ENCODE results near the gene KLF13.

KLF13 gene

DNA sequence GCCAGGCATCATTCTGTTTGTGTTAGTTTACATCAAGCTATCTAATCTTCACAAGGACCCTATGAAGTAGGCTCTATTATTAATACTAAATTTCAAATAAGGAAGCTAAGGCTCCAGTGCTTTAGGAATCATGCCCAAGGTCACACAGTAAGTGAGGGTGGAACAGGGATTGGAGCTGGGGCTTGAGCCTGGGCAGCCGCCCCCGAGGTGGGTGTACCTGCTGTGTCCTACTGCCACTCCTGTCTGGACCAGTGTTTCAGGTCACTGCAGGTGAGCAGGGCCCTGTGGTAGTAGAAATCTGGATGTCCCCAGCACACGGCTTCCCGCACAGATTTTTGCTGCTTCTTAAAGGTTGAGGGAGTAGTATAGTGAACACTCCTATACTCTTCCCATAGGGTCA lies 6.5 kb downstream of the KLF13 start:
- no peak for DNase-seq (ENCODE audit: low read depth)

DNA sequence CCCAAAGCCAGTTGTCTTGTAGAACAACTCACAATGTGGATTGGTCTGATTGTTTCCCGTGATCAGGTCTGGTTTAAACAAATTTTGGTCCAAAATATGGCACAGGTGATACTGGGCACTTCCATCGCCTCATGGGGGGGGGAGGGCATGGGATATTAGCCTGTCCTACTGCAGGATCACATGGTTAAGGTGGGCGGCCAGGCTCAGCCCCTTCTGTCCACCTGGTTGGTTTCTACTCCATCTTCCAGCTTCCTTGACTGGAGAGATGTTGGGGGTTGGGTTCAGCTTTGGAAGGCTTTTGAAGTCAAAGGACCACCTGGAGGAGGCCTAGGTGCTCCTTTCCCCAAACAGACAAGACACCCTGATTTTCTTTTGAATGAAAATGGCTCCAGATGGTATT lies 7.2 kb downstream of the KLF13 start:
- no peak for DNase-seq (ENCODE audit: low read depth)

DNA sequence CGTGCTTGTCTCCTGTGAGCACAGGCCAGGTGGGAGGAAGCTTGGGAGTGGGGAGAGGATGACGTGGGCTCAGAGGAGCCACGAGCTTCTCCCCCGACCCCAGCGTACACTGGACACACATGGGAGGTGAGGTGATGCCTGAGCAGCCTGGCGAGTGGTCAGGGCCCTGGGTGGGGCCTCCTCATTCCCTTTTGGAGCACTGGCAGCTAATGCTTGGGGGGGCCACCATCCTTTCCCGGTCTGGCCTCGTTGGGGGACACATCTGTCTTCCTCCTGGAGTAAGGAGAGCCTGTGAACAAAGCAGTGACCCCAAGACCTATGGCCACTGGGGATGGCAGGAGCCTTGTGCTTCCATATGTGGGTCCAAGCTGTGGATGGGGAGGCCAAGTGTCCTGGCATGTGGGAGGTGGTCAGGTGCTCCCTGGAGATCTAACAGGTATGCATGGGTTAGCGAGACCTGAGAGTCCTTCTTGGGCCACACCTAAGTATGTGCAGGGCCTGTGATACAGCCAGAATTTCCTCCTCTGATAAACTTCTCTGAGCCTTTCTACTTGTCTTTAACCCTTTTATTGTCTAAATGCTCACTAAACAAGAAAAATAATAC lies 9.5 kb downstream of the KLF13 start:
- DNase-seq (ENCODE audit: low read depth), result no peak

DNA sequence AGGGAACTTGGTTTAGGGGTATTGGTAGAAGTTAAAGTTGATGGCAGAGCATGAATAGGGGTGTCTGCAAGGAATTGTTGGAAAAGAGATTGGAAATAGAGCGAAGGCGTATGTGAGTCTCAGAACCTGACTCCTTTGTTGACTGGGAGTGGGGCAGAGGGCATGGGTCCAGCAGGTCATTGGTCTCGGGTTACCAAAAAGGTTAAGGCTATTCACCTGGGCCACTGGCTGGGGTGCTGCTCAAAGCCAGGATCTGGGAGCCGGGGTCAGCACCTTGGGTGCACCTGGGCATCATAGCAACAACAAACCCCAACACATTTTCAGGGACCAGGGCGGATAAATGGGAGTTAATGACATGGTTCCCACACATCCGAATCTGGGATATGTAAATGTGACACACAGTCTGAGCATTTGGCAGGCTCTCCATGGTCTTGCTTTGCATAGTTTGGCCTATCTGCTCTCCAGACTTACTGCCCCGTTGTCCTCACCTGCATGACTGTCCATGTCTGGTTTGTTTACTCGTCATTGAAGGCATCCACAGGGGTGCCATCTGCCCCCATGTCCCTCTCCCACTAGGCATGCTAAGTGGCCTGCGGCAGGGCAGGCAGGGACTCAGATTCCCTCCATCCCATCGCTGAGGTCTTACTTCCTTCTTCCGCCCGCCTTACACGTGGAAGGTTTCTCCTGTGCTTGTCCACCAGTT lies 10.1 kb downstream of the KLF13 start:
- no peak for DNase-seq (ENCODE audit: low read depth)

DNA sequence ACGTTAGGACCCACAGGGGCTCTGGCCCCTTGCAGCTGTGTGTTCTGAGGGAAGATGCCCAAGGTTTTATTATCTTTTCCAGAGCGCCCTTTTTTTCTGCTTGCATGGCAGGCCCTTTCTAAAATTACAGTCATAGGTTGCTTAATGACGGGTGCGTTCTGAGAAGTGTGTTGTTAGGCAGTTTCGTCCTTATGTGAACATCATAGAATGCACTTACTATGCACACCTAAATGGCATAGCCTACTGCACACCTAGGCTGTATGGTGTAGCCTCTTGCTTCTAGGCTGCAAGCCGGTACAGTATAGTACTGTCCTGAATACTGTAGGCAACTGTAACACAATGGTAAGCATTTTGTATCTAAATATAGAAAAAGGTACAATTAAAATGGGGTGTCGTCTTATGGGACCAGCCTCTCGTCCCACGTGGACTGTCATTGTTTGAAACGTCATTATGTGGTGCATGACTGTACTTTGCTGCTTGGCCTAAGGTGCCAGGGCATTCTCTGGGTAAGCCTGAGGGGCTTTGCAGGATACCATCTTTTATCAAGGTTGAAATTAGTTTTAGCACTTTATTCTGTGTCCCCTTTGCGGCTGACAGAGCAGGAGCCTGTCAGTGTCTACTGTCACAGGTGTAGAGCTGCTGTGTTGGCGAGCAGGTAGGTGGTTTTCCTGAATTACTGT lies 10.9 kb downstream of the KLF13 start:
- DNase-seq (ENCODE audit: low read depth), result no peak

DNA sequence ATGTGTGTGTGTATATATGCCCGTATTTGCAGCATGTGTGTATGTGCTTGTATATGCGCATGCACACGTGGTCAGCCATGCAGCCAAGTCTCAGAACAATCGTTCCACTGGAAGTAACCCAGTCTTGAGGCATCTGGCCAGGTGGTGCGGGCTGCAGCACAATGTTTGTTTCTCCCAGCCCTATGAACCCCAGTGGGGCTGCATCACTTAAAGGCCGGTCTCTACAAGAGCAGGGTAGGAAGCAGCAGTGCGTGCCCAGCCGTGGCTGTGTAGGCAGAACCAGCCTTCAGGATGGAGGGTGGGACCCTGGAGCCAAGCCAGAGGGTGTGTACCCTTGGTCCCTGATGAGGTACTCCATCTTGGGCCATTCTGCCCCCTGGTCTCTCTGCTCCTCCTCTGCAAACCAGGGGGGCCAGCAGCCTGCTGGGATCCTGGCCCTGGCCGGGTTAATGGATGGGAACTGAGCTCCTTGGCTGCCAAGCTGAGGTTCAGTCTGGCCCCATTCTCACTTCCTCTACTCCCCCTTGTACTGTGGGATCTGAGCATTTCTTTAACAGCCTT lies 11.8 kb downstream of the KLF13 start:
- DNase-seq (ENCODE audit: low read depth), result no peak

DNA sequence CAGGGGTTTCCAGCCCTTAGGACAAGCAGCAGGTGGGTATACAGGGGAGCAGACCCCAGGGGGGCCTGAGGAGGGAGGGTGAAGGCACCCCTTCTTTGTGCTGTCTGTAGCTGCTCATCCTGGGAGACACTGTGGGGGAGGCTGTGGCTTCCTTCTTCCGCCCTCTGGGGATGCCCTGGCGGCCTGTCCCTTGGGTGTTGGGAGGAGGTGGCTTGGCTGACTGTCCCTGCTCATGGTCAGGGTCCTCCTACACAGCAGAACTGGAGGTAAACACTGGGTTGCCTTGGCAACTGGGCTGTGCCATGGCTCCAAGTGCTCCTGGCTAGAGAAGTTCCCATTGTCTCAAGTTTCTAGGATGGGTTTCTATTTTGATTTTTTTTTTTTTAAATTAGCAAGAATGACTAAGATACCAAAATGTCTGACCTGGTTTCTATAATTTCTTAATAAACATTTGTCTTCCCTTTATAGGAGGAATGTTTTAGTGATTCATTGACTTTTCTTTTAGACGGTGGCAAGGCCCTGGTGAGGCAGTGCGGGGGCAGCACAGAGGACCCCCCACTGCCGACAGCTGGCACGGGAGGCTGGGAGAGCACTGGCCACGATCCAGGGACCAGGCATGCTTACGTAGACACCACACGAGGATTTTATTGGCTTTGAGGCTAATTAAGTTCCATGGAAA lies 12.4 kb downstream of the KLF13 start:
- DNase-seq (ENCODE audit: low read depth), result no peak

DNA sequence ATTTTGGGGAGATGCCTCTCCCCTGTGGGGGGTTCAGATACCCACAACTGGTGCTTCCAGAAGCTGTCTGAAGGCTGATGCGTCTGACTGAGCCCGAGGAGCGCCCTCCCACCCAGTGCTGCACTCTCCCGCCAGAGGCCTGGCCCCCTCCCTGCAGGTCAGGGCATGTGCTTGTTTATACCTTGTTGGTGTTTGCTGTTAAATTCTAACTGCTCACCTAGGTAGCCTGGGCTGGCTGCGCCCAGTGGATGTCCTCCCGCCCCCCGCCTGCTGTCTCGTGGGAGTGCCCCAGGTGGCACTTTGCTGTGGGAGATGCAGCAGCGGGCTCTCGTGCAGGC lies 12.9 kb downstream of the KLF13 start:
- no peak for DNase-seq (ENCODE audit: low read depth)

DNA sequence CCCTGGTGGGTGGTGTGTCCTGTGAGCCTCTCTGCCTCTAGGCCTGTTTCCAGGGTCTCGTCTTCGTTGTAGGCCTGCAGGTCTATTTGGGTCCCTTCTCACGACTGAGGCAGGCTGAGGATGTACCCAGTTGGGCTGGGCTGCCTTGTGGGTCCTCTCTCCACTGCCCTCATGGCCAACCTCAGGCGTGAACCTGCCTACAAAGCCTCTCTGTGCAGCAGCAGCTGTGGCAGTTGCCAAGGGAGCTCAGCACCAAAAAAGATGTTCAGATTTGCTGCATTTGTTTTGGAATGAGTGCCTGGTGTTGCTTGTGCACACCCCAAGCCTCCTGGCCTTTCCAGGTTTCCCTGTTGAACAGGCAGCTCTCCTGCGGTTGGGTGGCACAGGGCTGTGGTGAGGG lies 13.4 kb downstream of the KLF13 start:
- DNase-seq (ENCODE audit: low read depth), result no peak

DNA sequence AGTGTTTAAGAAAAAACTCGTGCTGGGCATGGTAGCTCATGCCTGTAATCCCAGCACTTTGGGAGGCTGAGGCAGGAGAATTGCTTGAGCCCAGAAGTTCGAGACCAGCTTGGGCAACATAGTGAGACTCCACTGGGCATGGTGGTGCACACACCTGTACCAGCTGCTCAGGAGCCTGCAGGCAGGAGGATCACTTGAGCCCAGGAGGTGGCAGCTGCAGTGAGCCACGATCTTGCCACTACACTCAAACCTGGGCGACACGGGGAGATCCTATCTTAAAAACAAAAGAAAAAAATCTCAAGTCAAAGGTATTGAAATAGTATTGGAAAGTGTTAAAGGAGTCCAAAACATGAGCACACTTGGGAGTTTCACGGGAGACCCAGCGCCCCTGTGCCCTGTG lies 14.0 kb downstream of the KLF13 start:
- DNase-seq (ENCODE audit: low read depth), result no peak

DNA sequence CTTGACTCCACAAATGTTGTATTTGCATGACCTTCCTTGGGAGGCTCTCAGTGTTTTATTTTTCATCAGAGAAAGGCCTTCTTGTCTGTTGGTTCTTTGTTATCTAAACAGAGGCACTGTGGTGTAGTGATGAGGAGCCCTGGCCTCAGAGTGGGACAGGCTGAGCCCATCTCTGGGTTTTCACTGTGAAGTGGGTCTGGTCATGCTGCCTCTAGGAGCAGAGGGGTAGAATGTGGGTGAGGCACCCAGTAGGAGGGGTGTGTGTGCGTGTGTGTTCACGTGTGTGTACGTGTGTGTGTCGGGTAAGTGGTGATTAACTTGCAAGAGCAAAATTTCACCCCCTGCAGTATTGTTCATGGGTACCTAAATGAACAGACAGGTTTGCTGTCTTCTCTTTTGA lies 14.4 kb downstream of the KLF13 start:
- no peak for DNase-seq (ENCODE audit: low read depth)

DNA sequence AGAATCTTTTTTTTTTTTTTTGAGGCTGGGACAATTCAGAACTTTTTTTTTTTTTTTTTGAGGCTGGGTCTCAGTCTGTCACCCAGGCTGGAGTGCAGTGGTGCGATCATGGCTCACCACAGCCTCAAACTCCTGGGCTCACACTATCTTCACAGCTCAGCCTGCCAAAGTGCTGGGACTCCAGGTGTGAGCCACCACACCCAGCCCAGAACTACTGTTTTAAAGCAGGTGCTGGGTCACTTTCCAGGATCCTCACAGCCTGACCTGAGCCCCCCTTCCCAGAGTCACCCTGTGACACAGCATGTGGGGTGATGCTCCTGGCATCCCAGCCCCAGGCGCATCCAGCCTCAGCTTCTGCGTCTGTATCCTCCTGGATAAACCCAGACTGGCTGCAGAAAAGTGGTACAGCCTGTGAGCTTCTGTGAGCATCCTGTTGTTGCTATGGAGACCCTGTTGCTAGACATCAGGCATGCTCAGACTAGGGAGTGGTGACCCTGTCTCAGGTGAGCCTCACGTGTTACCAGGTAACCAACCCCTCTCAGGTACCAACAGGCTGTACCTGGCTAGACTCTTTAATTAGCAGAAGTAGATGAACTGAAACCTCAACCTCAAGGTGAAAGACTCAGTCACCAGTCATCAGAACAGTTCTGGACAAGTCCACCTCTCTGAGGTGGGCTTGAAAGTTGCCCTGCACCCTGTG lies 15.0 kb downstream of the KLF13 start:
- no peak for DNase-seq (ENCODE audit: low read depth)

DNA sequence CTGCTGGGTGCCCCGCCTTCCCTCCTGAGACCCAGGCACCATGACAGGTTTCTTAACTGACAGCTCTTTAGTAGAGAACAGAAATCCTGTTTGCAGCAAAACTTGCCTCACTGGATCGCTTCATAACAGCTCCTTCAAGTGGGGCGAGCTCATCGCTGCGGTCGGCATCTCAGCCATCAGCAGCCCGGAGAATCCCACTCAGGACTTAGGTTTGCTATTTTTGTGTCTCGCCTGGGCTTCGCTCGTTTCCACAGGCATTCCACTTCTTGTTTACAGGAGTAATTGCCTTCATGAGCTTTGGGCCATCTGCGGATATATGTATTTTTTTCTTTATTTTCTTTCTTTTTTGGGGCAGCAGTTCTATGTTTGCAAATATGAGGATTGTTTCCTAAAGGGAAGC lies 15.7 kb downstream of the KLF13 start:
- DNase-seq (ENCODE audit: low read depth), result no peak

DNA sequence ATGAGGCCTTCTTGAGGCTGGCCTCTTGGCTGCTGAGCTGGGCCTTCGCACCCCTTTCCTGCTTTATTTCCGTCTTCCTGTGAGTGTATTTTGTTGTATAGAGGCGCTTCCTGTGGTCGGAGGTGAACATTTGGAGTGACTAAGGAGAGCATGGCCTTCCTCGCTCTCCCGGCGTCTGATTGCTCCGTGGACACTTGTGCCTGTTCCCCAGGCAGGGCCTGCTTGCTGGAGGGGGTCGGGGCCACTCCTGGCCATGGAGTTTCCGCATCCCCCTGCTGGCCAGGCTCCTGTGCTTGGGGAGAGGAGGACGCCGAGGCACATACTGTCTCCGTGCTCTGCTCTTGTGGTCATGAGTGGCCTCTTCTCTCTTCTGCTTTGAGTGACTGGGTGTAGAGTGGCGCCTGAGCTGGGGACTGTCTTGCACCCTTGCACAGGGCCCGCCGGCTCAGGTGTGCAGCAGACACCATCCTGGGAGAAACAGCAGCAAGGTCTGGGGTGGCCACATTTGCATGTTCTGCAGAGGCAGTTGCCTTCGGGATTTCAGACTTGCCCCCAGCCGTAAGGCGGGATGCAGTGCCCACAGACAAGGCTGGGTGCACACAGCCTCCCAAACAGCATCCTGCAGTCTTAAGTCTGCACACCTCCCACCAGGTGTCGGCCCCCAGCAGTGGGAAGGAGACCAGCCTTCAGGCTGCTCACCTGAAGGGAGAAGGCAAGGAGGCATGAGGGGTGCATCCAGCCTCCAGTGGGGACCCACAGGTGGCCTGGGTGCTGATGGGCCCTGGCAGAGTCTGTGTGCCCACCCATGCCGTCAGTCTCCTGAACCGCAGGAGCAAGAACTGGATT lies 16.4 kb downstream of the KLF13 start:
- DNase-seq (ENCODE audit: low read depth), result no peak

DNA sequence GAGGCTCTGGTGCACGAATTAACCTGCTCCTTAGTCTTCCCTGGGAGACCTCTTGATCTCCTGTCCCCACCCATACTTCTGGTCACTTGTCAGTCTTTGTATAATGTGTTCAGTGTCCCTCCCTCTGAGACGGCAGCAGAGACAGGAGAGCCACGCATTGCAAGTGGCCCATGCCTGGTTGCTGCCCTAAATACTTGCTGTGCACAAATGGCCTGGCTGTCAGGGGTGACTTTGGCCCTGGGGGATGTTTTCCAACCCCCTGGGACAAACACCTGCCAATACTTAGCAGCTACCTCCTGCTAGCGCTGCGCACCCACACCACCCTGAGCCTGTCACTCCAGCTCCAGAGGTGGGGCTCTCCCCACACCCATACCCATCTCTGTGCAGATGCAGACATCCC lies 17.2 kb downstream of the KLF13 start:
- DNase-seq (ENCODE audit: low read depth), result no peak

DNA sequence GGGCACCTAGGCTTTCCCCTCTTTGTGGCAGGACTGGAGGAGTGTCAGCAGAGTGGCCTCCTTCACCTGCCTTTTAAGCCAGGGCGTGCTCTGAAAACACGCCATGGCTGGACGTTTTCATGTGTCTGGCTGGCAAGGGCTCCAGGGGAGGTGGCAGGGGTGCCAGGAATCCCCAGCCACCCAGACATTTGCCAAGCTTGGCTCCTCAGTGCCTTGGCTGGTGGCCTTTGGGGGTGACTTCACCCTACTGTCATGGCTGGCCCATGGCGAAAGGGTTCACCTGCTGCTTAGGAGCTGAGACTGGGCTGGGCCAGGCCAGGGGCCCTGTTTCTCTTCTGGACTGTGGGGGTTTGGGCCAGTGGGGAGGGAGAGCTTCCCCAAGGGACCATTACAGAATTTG lies 17.6 kb downstream of the KLF13 start:
- DNase-seq (ENCODE audit: low read depth), result no peak

DNA sequence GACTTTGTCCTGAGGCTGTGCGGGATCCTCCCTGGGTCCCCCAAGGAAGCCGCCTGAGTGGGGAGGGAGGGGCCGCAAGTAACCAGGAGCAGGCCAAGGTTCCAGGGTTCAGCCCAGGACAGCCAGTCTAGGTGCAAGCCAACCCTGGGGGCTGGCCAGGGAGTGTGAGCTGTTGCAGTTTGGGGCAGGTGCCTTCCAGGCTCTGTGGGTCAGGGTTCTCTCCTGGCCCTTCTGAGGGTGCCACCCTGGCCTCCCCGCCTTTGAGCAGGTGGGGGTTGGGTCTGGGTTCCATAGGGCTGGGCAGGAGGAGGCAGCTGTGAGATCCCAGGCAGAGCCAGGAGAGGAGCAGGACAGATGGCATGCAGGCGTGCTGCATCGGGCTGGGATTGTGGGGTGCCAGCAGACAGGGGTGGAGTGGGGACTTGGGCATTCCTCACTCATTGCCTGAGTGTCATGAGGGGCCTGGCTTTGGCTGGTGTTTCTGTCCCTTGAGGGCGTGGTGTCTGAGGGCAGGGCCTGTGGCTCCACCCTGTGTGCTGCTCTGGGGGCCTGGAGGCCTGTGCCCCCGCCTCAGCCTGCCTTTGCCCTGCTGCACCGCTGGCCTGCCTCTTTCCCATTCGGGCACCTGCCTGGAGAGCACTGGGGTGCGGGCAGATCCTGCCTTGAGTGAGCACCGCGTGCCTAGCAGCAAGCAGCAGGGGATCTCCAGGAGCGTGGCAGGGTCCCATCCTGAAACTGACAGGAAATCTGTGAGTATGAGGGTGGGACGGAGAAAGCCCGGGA lies 18.4 kb downstream of the KLF13 start:
- DNase-seq (ENCODE audit: low read depth), result no peak

DNA sequence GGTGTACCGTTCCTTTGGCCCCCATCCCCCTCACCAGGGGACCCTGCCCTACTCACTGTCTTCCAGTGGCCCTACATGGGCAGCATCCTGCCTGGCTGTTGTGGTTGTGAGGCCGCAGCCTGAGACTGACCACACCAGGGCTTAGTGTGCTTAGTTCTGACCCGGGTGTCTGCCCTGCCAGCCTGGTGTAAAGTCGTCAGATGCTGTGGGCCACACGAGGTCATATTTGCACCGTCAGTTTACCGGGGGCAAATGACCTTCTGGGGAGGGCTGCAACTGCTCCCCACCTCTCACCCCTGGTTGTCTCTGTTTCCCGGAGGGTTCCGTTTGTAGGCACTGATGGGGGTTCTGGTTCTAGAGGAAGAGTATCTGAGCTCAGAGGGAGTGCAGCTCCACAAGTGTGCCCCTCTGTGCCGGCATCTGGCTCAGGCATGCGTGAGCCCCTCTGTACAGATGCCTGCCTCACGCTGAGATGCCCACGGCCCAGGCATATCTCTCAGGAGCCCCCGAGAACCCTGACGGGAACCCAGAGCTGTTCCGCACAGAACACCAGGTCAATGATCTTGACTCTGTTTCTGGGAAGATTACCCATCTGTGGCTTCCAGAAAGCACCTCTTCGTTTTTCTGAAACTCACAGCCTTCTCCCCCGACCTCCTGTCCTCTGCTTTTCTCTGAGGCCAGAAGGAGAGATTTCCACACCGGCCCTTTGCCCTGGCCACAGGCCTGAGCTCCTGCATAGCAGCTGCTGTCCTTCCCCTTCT lies 19.2 kb downstream of the KLF13 start:
- no peak for DNase-seq (ENCODE audit: low read depth)

DNA sequence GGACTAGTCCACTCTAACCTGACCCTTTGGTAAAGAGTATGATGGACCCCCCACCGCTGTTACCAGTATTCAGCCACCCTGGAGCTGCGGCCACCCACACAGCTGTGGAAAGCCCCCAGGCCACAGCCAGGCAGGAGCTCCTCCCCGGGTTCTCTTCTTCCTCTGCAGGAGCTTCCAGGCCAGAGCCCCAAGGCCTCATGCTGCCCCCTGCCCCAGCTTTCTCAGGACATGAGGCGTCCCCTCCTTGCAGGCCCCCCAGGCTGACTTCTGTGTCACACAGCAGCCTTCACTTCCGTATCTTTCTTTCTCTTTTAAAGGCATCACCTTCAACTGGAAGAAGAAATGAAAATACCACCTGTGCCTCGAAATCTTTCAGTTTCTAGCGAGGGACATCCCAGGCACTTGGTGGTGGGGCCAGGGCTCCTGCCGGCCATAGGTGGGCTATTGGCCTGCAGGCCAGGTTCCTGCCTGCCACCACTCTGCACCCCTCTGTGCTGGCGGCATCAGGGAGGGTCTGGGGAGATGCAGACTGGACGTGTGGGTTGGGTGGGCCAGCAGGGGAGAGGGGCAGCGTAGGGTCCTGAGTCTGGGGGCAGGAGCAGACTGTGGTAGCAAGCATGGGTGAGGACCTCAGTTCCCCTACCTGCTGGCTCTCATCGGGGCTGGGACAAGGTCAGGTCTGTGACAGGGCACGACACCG lies 19.9 kb downstream of the KLF13 start:
- DNase-seq (ENCODE audit: low read depth), result no peak
